ENCODE results near the gene ARHGAP26.

GRCh38 chr5:143181173-143181572 is 411.0 kb downstream of the ARHGAP26 start:
- TF ChIP-seq SIN3A (IDR thresholded peaks at IDR 0.05; ENCODE audit: borderline replicate concordance, insufficient read depth, low read length): no peak
- TF ChIP-seq REST (IDR thresholded peaks at IDR 0.05; ENCODE audit: insufficient read depth in 1 of 2, low read depth in 2 of 2, low read length in 2 of 2): no peak
- TF ChIP-seq TAF1 (IDR thresholded peaks at IDR 0.05; ENCODE audit: borderline replicate concordance, insufficient read depth, low read length): no peak
- no peak for TF ChIP-seq POLR2AphosphoS5 (IDR thresholded peaks at IDR 0.05; ENCODE audit: low read depth, low read length)
- no peak for TF ChIP-seq FOXP2 (optimal IDR thresholded peaks at IDR 0.05; ENCODE audit: borderline replicate concordance, extremely low read depth, extremely low read length, insufficient read depth)

Measured in PFSK-1 (cell line).